Fibroblast of skin of right biceps (primary cell): ENCODE data around the gene CLUH.
"Not testable (repeated sequence)": the region's sequence is repeated elsewhere in the genome, so short reads cannot be mapped to it uniquely, and the experiment has no call there.

ENCODE experiments used
- DNase-seq: peaks from one replicate; pipeline ENCODE4 v3.0.0-alpha.2; 2013

The CLUH gene

DNA sequence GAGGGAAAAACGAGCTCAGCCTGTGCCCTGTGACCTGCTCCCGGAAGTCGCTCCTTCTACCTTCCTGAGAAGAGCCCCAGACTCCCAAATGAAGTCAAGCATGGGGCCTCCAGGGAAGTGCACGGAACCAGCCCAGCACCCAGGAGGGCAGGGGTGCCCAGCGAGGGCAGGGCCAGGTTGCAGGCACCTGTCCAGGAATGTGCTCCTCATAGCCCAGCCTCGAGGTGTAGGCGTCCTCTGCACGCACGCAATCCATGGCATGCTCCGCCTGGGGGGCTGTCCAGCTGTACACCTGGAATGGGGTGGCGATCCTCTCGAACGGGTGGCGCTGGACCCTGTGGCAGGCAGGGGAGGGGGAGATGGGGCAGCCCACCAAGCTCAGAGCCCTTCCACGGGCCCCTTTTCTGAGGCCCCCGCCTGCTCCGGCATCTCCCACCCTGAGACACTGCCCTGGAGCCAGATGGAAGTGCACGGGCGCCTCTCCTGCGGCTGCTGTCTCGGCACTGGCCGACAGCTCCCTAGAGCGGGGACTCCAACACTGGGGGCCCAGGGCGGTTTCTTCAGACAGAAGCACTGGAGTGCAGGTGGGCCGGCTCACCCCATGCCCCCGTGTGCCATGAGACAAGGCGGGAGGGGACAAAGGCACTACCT, 10.9 kb downstream of the CLUH start:
- DNase-seq = no peak

GRCh38 chr17:2700030-2700490, 11.5 kb downstream of the CLUH start:
- DNase-seq = no peak

DNA sequence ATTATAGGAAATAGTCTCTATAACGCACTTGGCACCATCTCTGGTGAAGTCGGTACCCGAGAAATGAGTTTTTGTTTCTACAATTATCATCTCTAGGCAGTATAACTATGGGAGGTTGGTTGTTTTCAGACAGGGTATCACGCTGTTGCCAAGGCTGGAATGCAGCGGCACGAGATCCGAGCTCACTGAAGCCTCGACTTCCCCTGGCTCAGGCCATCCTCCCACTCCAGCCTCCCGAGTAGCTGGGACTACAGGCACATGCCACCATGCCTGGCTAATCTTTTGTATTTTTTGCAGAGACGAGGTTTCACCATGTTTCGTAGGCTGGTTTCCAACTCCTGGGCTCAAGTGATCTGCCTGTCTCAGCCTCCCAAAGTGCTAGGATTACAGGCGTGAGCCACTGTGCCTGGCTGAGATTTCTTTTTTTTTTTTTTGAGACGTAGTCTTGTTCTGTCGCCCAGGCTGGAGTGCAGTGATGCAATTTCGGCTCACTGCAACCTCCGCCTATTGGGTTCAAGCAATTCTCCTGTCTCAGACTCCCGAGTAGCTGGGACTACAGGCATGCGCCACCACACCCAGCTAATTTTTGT, 12.3 kb downstream of the CLUH start:
- not testable (repeated sequence) for DNase-seq

DNA sequence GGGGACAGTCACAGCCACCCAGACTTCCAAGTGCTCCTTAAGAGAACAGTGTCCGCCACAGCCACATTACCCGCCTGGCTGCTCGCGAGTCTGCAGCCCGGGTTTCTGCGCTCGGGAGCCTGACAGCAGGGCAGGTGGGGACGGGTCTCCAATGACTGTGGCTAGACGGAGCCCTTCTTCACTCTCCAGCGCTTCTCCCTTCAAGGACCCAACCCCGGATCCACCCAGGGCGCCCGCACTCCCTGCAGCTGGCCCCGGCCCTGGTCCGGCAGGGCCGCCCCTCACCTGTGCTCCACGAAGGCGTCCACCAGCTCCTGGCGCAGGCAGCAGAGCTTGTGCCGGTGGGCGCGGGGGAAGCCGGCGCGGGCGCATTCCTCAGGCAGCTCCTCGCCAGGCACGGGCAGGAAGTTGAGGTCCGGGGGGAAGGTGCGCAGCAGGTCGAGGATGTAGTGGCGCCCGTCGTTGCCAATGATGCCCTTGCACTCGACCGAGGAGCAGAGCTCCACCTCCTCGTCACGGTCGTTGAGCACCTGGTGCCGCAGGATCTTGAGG, 13.9 kb downstream of the CLUH start:
- no peak for DNase-seq

GRCh38 chr17:2695961-2696760, 15.4 kb downstream of the CLUH start:
- no peak for DNase-seq

- DNase-seq = no peak
Measured at GRCh38 chr17:2695243-2695960, 16.2 kb downstream of the CLUH start.

- no peak for DNase-seq
Measured at GRCh38 chr17:2694381-2695242, 17.0 kb downstream of the CLUH start.

- DNase-seq = no peak
Measured at GRCh38 chr17:2693561-2694380, 17.8 kb downstream of the CLUH start.

GRCh38 chr17:2692781-2693135, 18.8 kb downstream of the CLUH start:
- no peak for DNase-seq

DNA sequence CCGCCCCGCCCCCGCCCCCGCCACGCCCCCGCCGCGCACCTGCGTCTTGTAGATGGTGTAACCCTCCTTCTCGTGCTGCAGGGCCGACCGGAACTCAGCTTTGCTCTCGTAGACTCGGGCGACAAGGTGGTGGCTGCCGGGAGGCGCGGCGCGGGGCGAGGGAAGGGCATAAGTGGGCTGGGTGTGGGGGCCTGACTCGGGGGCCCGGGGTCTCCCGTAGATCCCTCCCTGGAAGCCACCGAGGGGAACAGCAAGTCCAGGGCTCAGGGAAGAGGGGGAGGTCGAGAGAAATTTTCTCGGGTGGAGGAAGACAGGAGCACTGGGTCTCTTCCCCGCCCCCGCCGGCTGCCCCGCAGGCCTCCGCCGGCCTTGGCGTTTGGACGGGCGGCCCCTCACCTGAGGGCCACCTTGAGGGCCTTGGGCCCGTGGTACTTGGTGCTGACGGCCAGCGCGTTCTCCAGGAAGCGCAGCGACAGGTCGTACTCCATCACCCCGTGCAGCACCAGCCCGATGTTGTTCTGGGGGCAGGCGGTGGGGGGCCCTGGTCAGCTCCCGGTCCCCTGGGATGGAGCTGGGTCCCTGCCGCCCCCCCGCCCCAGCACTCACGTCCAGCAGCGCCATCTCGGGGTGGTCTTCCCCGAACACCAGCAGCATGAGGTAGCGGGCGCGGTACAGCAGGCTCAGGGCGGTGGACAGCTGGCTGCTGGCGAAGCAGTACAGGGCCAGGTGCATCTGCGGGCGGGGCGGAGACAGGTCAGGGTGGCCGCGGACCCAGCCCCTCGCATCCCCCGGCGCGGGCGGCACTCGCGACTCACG, 19.4 kb downstream of the CLUH start:
- no peak for DNase-seq

GRCh38 chr17:2691069-2691871, 20.3 kb downstream of the CLUH start:
- DNase-seq = no peak

DNA sequence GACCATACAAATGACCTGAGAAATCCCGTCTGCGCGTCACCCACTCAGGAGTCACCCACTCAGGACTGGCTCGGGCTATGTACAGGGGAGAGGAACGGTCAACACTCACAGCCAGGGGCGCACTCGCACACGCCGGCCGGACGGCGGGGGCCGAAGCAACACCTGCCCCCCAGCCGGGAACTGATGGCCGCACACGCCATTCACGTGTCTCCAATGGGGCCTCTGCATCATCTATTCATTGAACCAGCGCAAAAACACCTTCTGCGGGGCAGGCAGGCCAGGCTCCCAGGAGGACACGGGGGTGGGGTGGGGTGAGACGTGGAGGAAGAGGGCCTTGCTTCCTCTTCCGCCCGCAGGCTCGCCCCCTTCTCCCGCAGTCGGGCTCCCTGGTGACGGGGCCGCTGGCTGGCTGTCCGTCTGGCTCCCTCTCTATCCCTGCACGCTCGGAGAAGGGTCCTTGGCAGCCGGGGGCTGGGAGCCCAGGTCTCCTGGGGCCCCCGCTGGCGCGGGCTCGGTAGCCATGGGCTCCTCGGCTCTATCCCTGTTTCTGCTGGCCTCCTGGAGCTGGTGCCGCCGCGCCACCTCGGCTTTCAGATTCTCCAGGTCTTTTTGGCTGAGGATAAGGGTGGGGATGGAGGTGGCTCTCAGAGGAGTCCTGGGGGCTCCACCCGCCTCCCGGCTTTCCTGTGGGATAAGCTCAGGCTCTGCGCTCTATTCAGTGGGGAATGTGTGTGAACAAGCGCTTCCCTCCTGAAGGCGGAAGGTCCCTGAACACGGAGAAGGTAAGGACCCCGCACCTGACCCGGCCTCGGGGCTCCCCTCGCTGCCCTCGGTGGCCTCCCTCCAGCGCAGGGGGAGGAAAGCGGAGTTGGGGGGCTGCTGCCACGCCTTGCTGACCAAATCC, 21.1 kb downstream of the CLUH start:
- DNase-seq = no peak

GRCh38 chr17:2689411-2690164, 22.0 kb downstream of the CLUH start:
- DNase-seq = no peak

- DNase-seq = no peak
Measured at GRCh38 chr17:2688351-2689342, 22.9 kb downstream of the CLUH start.

- DNase-seq = no peak
Measured at GRCh38 chr17:2687074-2687418, 24.5 kb downstream of the CLUH start.

GRCh38 chr17:2685696-2686095, 25.9 kb downstream of the CLUH start:
- no peak for DNase-seq
